NCI-H146 treated with DMSO at 0.1 percent for 48 hours (cell line): ENCODE results near the gene PFKFB2.

Experiments used
- DNase-seq: peaks from one replicate; lab custom pipeline; 2025; ENCODE audit not compliant: unreplicated experiment; lab: John Stamatoyannopoulos, UW

Gene PFKFB2

GRCh38 chr1:207063014-207063413 is 9.9 kb downstream of the PFKFB2 start:
- no peak for DNase-seq

GRCh38 chr1:207064561-207064960 is 11.5 kb downstream of the PFKFB2 start:
- DNase-seq: no peak

GRCh38 chr1:207067185-207067584 is 14.1 kb downstream of the PFKFB2 start:
- no peak for DNase-seq

- DNase-seq: no peak
Observed at GRCh38 chr1:207067665-207068064, 14.6 kb downstream of the PFKFB2 start.

- DNase-seq: no peak
Observed at GRCh38 chr1:207069061-207069460, 16.0 kb downstream of the PFKFB2 start.

- no peak for DNase-seq
Observed at GRCh38 chr1:207069858-207070506, 16.9 kb downstream of the PFKFB2 start.

GRCh38 chr1:207070811-207071210 is 17.7 kb downstream of the PFKFB2 start:
- no peak for DNase-seq

GRCh38 chr1:207071426-207071825 is 18.4 kb downstream of the PFKFB2 start:
- DNase-seq: no peak

- no peak for DNase-seq
Observed at GRCh38 chr1:207072233-207072632, 19.2 kb downstream of the PFKFB2 start.

GRCh38 chr1:207073906-207074820 is 21.1 kb downstream of the PFKFB2 start:
- no peak for DNase-seq

- no peak for DNase-seq
Observed at GRCh38 chr1:207076181-207076955, 23.3 kb downstream of the PFKFB2 start.

GRCh38 chr1:207077012-207077411 is 23.9 kb downstream of the PFKFB2 start:
- no peak for DNase-seq

- DNase-seq: peak; percentile 55
Observed at GRCh38 chr1:207077470-207078377, 24.6 kb downstream of the PFKFB2 start.

- no peak for DNase-seq
Observed at GRCh38 chr1:207078578-207079132, 25.6 kb downstream of the PFKFB2 start.

GRCh38 chr1:207079706-207080241 is 26.7 kb downstream of the PFKFB2 start:
- DNase-seq: no peak

GRCh38 chr1:207081088-207081487 is 28.0 kb downstream of the PFKFB2 start:
- no peak for DNase-seq

- DNase-seq: no peak
Observed at GRCh38 chr1:207081806-207082205, 28.7 kb downstream of the PFKFB2 start.

- no peak for DNase-seq
Observed at GRCh38 chr1:207084232-207084631, 31.2 kb downstream of the PFKFB2 start.

- no peak for DNase-seq
Observed at GRCh38 chr1:207084701-207085180, 31.7 kb downstream of the PFKFB2 start.

GRCh38 chr1:207085887-207086286 is 32.8 kb downstream of the PFKFB2 start:
- no peak for DNase-seq
